Endodermal cell (in vitro differentiated cells): ENCODE results near the gene CIT. TPM values are rescaled to one million over a fixed set of nuclear protein-coding genes. Genes with fewer than 3 reads are reported as not detected.

Experiments used
- DNase-seq: peaks from one replicate; pipeline ENCODE4 v3.0.0-alpha.2; 2017
- H3K27ac ChIP-seq: 2 replicates; pipeline ENCODE4 v1.5.1; 2013; ENCODE audit warnings: mild to moderate bottlenecking, low read depth, low read length, moderate library complexity
- H3K27me3 ChIP-seq: 2 replicates; pipeline ENCODE4 v1.6.1; 2013; ENCODE audit warnings: mild to moderate bottlenecking, low read length, moderate library complexity; ENCODE audit not compliant: insufficient read depth, control insufficient read depth, poor library complexity, severe bottlenecking
- H3K36me3 ChIP-seq: 2 replicates; pipeline ENCODE4 v1.7.0; 2013; ENCODE audit warnings: mild to moderate bottlenecking, low read length, moderate library complexity; ENCODE audit not compliant: control insufficient read depth, insufficient read depth
- H3K4me1 ChIP-seq: one replicate; pipeline ENCODE4 v1.7.0; 2013; ENCODE audit warnings: low read length; ENCODE audit not compliant: control insufficient read depth, insufficient read depth
- H3K4me3 ChIP-seq: 2 replicates; pipeline ENCODE4 v1.5.1; 2013; ENCODE audit warnings: mild to moderate bottlenecking, low read length, moderate library complexity
- H3K9ac ChIP-seq: 2 replicates; pipeline ENCODE4 v1.6.1; 2013; ENCODE audit warnings: mild to moderate bottlenecking, low read length, moderate library complexity; ENCODE audit not compliant: poor library complexity, severe bottlenecking; ENCODE audit errors: extremely low read depth
- H3K9me3 ChIP-seq: 2 replicates; pipeline ENCODE4 v1.6.1; 2013; ENCODE audit warnings: mild to moderate bottlenecking, low read length, moderate library complexity; ENCODE audit not compliant: control insufficient read depth
- H3K27ac Mint-ChIP-seq: 2 replicates; pipeline ENCODE4 v1.8.0; 2020; ENCODE audit warnings: mixed read lengths
- H3K27me3 Mint-ChIP-seq: 2 replicates; pipeline ENCODE4 v1.8.0; 2021; ENCODE audit warnings: mild to moderate bottlenecking, mixed read lengths; ENCODE audit not compliant: insufficient read depth
- H3K36me3 Mint-ChIP-seq: 2 replicates; pipeline ENCODE4 v1.8.0; 2020; ENCODE audit warnings: low read depth, mixed read lengths
- H3K4me1 Mint-ChIP-seq: 2 replicates; pipeline ENCODE4 v1.8.0; 2020; ENCODE audit warnings: mixed read lengths
- H3K4me3 Mint-ChIP-seq: 2 replicates; pipeline ENCODE4 v1.8.0; 2020; ENCODE audit warnings: mild to moderate bottlenecking, moderate library complexity, mixed read lengths
- H3K9me3 Mint-ChIP-seq: 2 replicates; pipeline ENCODE4 v1.8.0; 2020; ENCODE audit warnings: mild to moderate bottlenecking, mixed read lengths
- CTCF ChIP-seq: fragments of 200-600 bp; sonication (generic); conservative IDR thresholded peaks from 2 replicates; pipeline ENCODE4 v1.5.0; 2021; ENCODE audit warnings: antibody characterized with exemption, mild to moderate bottlenecking
- WGBS, 2 experiments: methylation state at CpG; one replicate each; pipeline versions ENCODE4 v1.1.5 to v1.1.7; 2013; ENCODE audit warnings: missing lambda C conversion rate in 2 of 2, mixed read lengths in 1 of 2; ENCODE audit not compliant: insufficient coverage in 1 of 2, insufficient read length in 1 of 2; 5-methylcytosine and 5-hydroxymethylcytosine counted together
- total RNA-seq, 2 donors: library from RNA; stranded (reverse); fragmentation: NEBNext Ultra II Directional in 1 of 2; extraction: Animal tissue kit (Norgen Biotek cat#: 25700) in 1 of 2; gene quantifications; 2 replicates in 1 of 2; 3 replicates in 1 of 2; pipeline ENCODE4 v1.2.1, GENCODE V29; 2021

Gene CIT
- total RNA-seq, 2 donors from 2014 or later = 57.3 to 79.1 TPM

GRCh38 chr12:119796292-119796691 lies 80.8 kb downstream of the CIT start:
- no peak for TF ChIP-seq CTCF
- Histone ChIP-seq H3K4me1 (no peaks in the 10 kb centered on the region), H3K36me3 (peaks cover 22% of the 10 kb centered on the region), H3K9me3 (no peaks in the 10 kb centered on the region), H3K27ac (no peak overlapping the region), H3K4me3 (no peak overlapping the region), H3K27me3 (no peaks in the 10 kb centered on the region), H3K9ac (no peak overlapping the region)
- WGBS, 2 experiments = 93 to 97% methylated on average over 3 to 4 of the region's 4 CpGs
- Mint-ChIP-seq H3K27me3 (no peaks in the 10 kb centered on the region), H3K36me3 (peaks cover 13% of the 10 kb centered on the region), H3K4me1 (peaks cover 8% of the 10 kb centered on the region), H3K27ac (no peak overlapping the region), H3K9me3 (no peaks in the 10 kb centered on the region), H3K4me3 (no peak overlapping the region)
- no peak for DNase-seq

GRCh38 chr12:119791453-119791852 lies 85.7 kb downstream of the CIT start:
- H3K9ac ChIP-seq = no peak overlapping the region
- Mint-ChIP-seq H3K27ac (no peak overlapping the region), H3K9me3 (no peaks in the 10 kb centered on the region), H3K27me3 (no peaks in the 10 kb centered on the region), H3K4me1 (peaks cover 8% of the 10 kb centered on the region), H3K36me3 (peaks cover 24% of the 10 kb centered on the region), H3K4me3 (no peak overlapping the region)
- no peaks in the 10 kb centered on the region for H3K27me3 ChIP-seq
- H3K36me3 ChIP-seq = peaks cover 14% of the 10 kb centered on the region
- no peak for DNase-seq
- no peak overlapping the region for H3K27ac ChIP-seq
- WGBS, 2 experiments = 93 to 97% methylated on average over 4 to 9 of the region's 9 CpGs
- no peak for TF ChIP-seq CTCF
- H3K4me1 ChIP-seq = no peaks in the 10 kb centered on the region
- H3K9me3 ChIP-seq = no peaks in the 10 kb centered on the region
- no peak overlapping the region for H3K4me3 ChIP-seq

GRCh38 chr12:119788786-119789185 lies 88.3 kb downstream of the CIT start:
- no peaks in the 10 kb centered on the region for H3K9me3 ChIP-seq
- H3K27ac Mint-ChIP-seq = no peak overlapping the region
- WGBS, 2 experiments = 91 to 97% methylated on average over 1 of the region's 1 CpG
- peaks cover 41% of the 10 kb centered on the region for H3K36me3 Mint-ChIP-seq
- no peaks in the 10 kb centered on the region for H3K4me1 ChIP-seq
- peaks cover 8% of the 10 kb centered on the region for H3K4me1 Mint-ChIP-seq
- H3K4me3 ChIP-seq = no peak overlapping the region
- no peak for DNase-seq
- H3K27me3 Mint-ChIP-seq = no peaks in the 10 kb centered on the region
- no peak overlapping the region for H3K27ac ChIP-seq
- no peak for TF ChIP-seq CTCF
- H3K9ac ChIP-seq = no peak overlapping the region
- H3K36me3 ChIP-seq = peaks cover 30% of the 10 kb centered on the region
- H3K9me3 Mint-ChIP-seq = peaks cover 10% of the 10 kb centered on the region
- H3K27me3 ChIP-seq = no peaks in the 10 kb centered on the region
- H3K4me3 Mint-ChIP-seq = no peak overlapping the region
